GM18868 (cell line): ENCODE data around the gene SLC35G4.
"Not testable (repeated sequence)": the region's sequence is repeated elsewhere in the genome, so short reads cannot be mapped to it uniquely, and the experiment has no call there.

ENCODE experiments used
- ATAC-seq: cut with Tn5 transposase; IDR thresholded peaks from one replicate; pipeline ENCODE4 v1.9.1; 2021; ENCODE audit warnings: mild to moderate bottlenecking, moderate library complexity; ENCODE audit not compliant: unreplicated experiment

Gene SLC35G4

GRCh38 chr18:11613073-11613472 lies 3.7 kb downstream of the SLC35G4 start:
- not testable (repeated sequence) for ATAC-seq

- not testable (repeated sequence) for ATAC-seq
These were observed 4.2 kb downstream of the SLC35G4 start for GRCh38 chr18:11613611-11614010.

GRCh38 chr18:11614042-11614441 lies 4.6 kb downstream of the SLC35G4 start:
- ATAC-seq, result not testable (repeated sequence)

- ATAC-seq, result not testable (repeated sequence)
These were observed 5.6 kb downstream of the SLC35G4 start for GRCh38 chr18:11614981-11615380.

- ATAC-seq, result not testable (repeated sequence)
These were observed 37.9 kb downstream of the SLC35G4 start for GRCh38 chr18:11647310-11647709.

- ATAC-seq, result not testable (repeated sequence)
These were observed 38.4 kb downstream of the SLC35G4 start for GRCh38 chr18:11647804-11648203.

GRCh38 chr18:11649839-11650238 lies 40.4 kb downstream of the SLC35G4 start:
- no peak for ATAC-seq

- ATAC-seq, result no peak
These were observed 42.5 kb downstream of the SLC35G4 start for GRCh38 chr18:11651899-11652298.

- no peak for ATAC-seq
These were observed 44.1 kb downstream of the SLC35G4 start for GRCh38 chr18:11653521-11653920.

- ATAC-seq, result peak; percentile 46
These were observed 45.6 kb downstream of the SLC35G4 start for GRCh38 chr18:11654736-11655605.

- ATAC-seq, result no peak
These were observed 46.2 kb downstream of the SLC35G4 start for GRCh38 chr18:11655606-11655932.

GRCh38 chr18:11657152-11657551 lies 47.8 kb downstream of the SLC35G4 start:
- no peak for ATAC-seq

- ATAC-seq, result no peak
These were observed 48.2 kb downstream of the SLC35G4 start for GRCh38 chr18:11657554-11657953.

GRCh38 chr18:11658019-11658418 lies 48.6 kb downstream of the SLC35G4 start:
- no peak for ATAC-seq

- no peak for ATAC-seq
These were observed 49.6 kb downstream of the SLC35G4 start for GRCh38 chr18:11658989-11659388.
